Testis (tissue), 3 donors: ENCODE measurements around the gene PYGB. TPM values are rescaled to one million over a fixed set of nuclear protein-coding genes. Genes with fewer than 3 reads are reported as not detected.

Experiments
- DNase-seq: peaks from one replicate; pipeline ENCODE4 v3.0.0-alpha.2; 2019
- H3K27ac ChIP-seq, 2 donors: fragments of 200-600 bp; sonication (generic); one replicate each; pipeline ENCODE4 v1.5.1; 2019
- H3K27me3 ChIP-seq: fragments of 200-600 bp; sonication (generic); one replicate; pipeline ENCODE4 v1.5.1; 2019
- H3K36me3 ChIP-seq: fragments of 200-600 bp; sonication (generic); one replicate; pipeline ENCODE4 v1.5.1; 2017; ENCODE audit warnings: low read depth; ENCODE audit errors: missing control alignments
- H3K4me1 ChIP-seq: fragments of 200-600 bp; sonication (generic); one replicate; pipeline ENCODE4 v1.5.1; 2019
- H3K4me3 ChIP-seq, 2 donors: fragments of 200-600 bp; sonication (generic); one replicate each; pipeline ENCODE4 v1.5.1; 2017 to 2019
- H3K9me3 ChIP-seq: fragments of 200-600 bp; sonication (generic); one replicate; pipeline ENCODE4 v1.5.1; 2017
- POLR2A ChIP-seq: fragments of 450-650 bp; IDR thresholded peaks from one replicate; pipeline ENCODE4 v1.6.1; 2017; ENCODE audit warnings: antibody characterized with exemption, mild to moderate bottlenecking, moderate library complexity
- WGBS, 2 donors: methylation state at CpG; one replicate each; pipeline ENCODE4 v1.1.5; 2018; 5-methylcytosine and 5-hydroxymethylcytosine counted together
- intact Hi-C: fragments of 100-400 bp; cut with DNase I; formaldehyde crosslinking; loops from one replicate; pipeline ENCODE4 v1.15.1; 2023; ENCODE audit warnings: low total_unique reads
- polyA plus RNA-seq: library from polyadenylated mRNA; stranded (reverse); fragments of 350-450 nt; fragmentation: Illumina TruSeq; extraction: RNeasy Lipid Tissue Mini Kit (QIAGEN cat#74804); gene quantifications from one replicate; pipeline ENCODE4 v1.2.3, GENCODE V29; 2014; ENCODE audit warnings: low read depth, low replicate concordance; ENCODE audit not compliant: insufficient read depth
- total RNA-seq, 2 donors: library from RNA; depleted of rRNA; stranded (reverse); fragments of >200 nt; gene quantifications; one replicate each; pipeline ENCODE4 v1.2.3, GENCODE V29; 2016
- TF ChIP-seq, protein P1 (sequence below), 3 experiments: fragments of 450-650 bp in 2 of 3; fragments of 200-600 bp in 1 of 3; sonication (generic) in 1 of 3; IDR thresholded peaks; one replicate each; pipeline ENCODE4 v1.5.1; 2016 to 2019; ENCODE audit warnings: antibody characterized with exemption in 3 of 3, mild to moderate bottlenecking in 2 of 3, moderate library complexity in 1 of 3

PYGB gene
- total and polyA plus RNA-seq, 3 donors from 2014 or later = 50.8 to 91.5 (median 91.5) TPM

DNA sequence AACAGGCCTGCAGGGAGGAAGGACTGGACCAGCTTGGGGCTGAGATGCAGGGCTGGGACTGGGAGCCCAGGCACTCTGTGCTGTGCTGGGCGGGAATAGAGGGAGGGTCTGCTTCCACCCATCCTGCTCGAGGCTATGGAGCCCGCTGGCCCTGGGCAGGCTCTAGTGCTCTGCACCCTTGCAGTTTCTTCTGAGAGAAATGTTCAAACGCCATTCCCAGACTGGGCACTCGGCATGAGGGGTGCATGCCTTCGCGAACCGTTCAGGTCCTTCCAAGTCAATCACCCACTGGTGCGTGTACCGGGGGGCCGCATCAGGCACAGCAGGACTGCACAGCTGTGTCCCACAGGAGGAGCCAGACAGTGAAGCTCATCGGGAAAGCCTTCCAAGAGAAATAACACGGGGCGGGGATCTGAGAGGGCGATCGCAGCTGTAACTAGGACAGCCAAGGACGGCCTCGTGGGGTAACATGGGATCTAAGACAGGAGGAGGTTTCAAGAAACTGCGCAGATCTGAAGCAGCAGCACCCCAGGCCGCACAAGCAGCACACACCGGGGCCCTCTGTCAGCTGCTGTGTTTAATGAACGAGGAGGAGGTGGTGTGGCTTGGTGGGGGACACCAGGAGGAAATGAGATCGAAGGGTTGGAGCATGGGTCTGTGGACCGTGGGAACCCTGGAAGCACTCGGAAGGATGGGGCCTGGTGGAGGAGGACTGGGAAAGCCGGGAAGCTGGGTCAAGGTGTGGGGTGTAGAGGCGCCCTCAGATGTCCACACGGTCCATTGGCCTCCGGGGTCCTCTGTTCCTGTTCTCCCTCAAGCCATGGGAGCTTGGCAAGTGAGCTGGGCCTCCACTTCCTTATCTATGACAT lies 26.1 kb upstream of the PYGB start:
- intact Hi-C loops = no loop called here
- Histone ChIP-seq H3K4me3 (no peak overlapping the region), H3K27ac (peak overlapping the region; percentile 81 to 84), H3K27me3 (no peaks in the 10 kb centered on the region), H3K4me1 (peaks cover 45% of the 10 kb centered on the region), H3K36me3 (no peaks in the 10 kb centered on the region), H3K9me3 (no peaks in the 10 kb centered on the region)
- WGBS, 2 donors = 61% methylated on average over 27 to 29 of the region's 29 CpGs
- peak; percentile 87 for DNase-seq
- no peak for TF ChIP-seq POLR2A
- TF ChIP-seq, protein P1, sequence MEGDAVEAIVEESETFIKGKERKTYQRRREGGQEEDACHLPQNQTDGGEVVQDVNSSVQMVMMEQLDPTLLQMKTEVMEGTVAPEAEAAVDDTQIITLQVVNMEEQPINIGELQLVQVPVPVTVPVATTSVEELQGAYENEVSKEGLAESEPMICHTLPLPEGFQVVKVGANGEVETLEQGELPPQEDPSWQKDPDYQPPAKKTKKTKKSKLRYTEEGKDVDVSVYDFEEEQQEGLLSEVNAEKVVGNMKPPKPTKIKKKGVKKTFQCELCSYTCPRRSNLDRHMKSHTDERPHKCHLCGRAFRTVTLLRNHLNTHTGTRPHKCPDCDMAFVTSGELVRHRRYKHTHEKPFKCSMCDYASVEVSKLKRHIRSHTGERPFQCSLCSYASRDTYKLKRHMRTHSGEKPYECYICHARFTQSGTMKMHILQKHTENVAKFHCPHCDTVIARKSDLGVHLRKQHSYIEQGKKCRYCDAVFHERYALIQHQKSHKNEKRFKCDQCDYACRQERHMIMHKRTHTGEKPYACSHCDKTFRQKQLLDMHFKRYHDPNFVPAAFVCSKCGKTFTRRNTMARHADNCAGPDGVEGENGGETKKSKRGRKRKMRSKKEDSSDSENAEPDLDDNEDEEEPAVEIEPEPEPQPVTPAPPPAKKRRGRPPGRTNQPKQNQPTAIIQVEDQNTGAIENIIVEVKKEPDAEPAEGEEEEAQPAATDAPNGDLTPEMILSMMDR (IDR thresholded peaks at IDR 0.05) = no peak

DNA sequence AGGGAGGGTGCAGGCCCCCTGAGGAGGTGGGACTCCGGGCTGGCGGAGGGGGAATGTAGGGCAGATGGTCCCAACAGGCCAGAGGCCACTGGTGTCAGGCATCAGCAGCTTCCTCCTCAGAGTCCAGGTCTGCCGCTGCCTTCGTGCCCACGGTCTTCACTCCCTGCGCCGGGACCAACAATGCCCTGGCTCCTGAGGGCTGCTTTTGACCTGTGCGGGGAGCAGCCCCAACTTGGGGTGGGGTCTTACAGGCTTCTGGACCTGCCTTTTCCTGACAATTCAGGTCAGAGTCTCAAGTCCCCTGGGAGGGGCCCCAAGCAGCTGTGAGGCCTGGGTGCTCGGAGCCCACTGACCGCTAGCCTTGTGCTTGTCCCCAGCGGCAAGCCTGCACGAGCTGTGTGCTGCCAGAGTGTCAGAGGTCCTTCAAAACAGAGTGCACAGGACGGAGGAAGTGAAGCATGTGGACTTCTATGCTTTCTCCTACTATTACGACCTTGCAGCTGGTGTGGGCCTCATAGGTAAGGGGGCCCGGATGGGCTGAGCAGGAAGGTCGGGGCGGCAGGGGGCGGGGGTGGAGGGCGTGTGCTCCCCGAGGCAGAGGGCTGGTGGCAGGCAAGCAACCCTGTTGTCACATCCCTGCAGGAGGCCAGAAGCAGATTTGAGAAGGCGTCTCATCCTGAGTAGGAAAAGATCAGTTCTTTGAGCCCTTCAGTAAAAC lies 25.3 kb upstream of the PYGB start:
- no peaks in the 10 kb centered on the region for H3K27me3 ChIP-seq
- H3K36me3 ChIP-seq = no peaks in the 10 kb centered on the region
- intact Hi-C loops = no loop called here
- no peak for TF ChIP-seq POLR2A
- TF ChIP-seq, protein P1 (IDR thresholded peaks at IDR 0.05) = no peak
- H3K4me1 ChIP-seq = peaks cover 45% of the 10 kb centered on the region
- 61 to 69% methylated on average over 14 to 21 of the region's 21 CpGs for WGBS, 2 donors
- no peaks in the 10 kb centered on the region for H3K9me3 ChIP-seq
- peak overlapping the region; percentile 79 to 81 for H3K27ac ChIP-seq
- no peak for DNase-seq
- no peak overlapping the region for H3K4me3 ChIP-seq

DNA sequence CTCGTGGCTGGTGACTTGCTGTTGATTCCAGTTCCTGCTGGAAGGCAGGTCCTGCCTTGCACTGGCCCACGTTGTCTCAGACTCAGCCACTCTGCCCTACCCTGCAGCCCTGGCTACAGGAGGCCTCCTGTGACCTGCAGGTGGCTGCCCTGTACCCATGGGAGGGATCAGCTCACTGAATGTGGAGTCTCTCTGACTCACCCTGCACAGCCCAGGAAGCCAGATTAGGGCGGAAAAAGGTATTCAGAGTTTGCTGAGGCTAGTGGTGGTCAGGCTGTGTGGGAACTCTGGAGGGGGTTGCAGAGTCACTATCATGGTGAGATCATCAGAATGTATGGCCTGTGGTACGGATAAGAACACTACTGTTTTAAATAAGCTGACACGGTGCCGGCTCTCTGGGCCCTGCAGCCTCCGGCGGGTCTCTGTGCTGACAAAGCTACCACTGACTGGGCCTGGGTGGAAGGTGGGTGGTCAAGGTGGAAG lies 24.7 kb upstream of the PYGB start:
- Histone ChIP-seq H3K27ac (peak overlapping the region; percentile 79 to 81), H3K36me3 (no peaks in the 10 kb centered on the region), H3K4me3 (no peak overlapping the region), H3K9me3 (no peaks in the 10 kb centered on the region), H3K4me1 (peaks cover 46% of the 10 kb centered on the region), H3K27me3 (no peaks in the 10 kb centered on the region)
- 75 to 88% methylated on average over 6 to 8 of the region's 8 CpGs for WGBS, 2 donors
- TF ChIP-seq, protein P1 (IDR thresholded peaks at IDR 0.05) = no peak
- no peak for TF ChIP-seq POLR2A
- no peak for DNase-seq
- intact Hi-C loops = no loop called here

DNA sequence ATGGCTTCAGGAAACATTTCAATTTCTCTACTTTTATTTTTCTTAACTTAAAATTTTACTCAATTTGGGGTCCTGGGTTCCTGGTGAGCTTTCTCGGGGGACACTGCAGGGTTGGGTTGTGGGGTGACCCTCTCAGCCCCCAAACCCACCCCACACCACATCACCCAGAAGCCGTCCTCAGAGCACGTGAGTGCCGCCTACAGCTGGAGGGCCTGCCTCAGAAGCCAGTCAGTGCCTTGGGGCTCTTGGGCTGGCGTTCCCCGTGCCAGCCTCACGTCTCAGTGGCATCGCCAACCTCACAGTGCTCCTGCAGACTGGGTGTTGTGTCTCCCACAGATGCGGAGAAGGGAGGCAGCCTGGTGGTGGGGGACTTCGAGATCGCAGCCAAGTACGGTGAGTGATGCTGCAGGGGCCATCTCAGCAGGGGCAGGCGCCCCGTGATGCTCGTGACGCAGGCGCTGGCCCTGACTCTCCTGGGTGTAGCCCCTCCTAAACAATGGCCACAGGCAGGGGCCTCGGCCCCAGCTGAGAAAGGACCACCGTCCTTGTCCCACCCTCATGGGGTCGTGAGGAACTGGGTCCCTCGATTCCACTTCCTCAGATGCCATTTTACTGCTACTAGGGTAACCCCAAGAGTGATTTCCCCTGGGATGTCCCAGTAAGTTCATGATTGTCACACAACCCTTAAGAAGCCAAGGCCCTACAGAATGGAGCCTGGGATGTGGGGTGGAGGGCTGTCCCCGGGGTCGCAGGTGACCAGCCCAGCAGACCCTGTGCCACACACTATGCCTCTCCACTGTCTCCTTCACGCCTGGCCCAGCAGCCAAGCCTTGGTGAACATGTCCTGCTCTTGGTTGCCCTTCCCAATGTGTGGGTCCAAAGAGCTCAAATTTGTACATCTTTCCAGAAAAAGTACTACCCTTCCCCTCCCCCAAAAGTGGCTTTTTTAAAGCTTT lies 23.8 kb upstream of the PYGB start:
- Histone ChIP-seq H3K27me3 (no peaks in the 10 kb centered on the region), H3K27ac (no peak overlapping the region), H3K9me3 (no peaks in the 10 kb centered on the region), H3K36me3 (no peaks in the 10 kb centered on the region), H3K4me1 (peaks cover 44% of the 10 kb centered on the region), H3K4me3 (no peak overlapping the region)
- DNase-seq = no peak
- intact Hi-C loops = no loop called here
- TF ChIP-seq, protein P1 (IDR thresholded peaks at IDR 0.05) = no peak
- TF ChIP-seq POLR2A = no peak
- 94 to 98% methylated on average over 12 to 21 of the region's 24 CpGs for WGBS, 2 donors
